Esophagus muscularis mucosa (tissue), 4 donors: ENCODE data around the gene SPRR5. TPM values are rescaled to one million over a fixed set of nuclear protein-coding genes. Genes with fewer than 3 reads are reported as not detected.

ENCODE experiments used
- DNase-seq: peaks from one replicate; pipeline ENCODE4 v3.0.0-alpha.2; 2017; ENCODE audit errors: extremely low spot score
- H3K27ac ChIP-seq, 4 donors: fragments of 200-600 bp; sonication (generic); replicated peaks in 1 of 4; 1 replicate in 3 of 4; 2 replicates in 1 of 4; pipeline ENCODE4 v1.5.1; 2016 to 2019; ENCODE audit warnings: mild to moderate bottlenecking in 1 of 4
- H3K27me3 ChIP-seq, 4 donors: fragments of 200-600 bp; sonication (generic); one replicate each; pipeline versions ENCODE4 v1.5.1 to v1.6.0; 2016 to 2019
- H3K36me3 ChIP-seq, 4 donors: fragments of 200-600 bp; sonication (generic); one replicate each; pipeline ENCODE4 v1.5.1; 2016 to 2019
- H3K4me1 ChIP-seq, 4 donors: fragments of 200-600 bp; sonication (generic); one replicate each; pipeline ENCODE4 v1.5.1; 2016 to 2019
- H3K4me3 ChIP-seq, 4 donors: fragments of 200-600 bp; sonication (generic); 1 replicate in 2 of 4; 2 replicates in 2 of 4; pipeline ENCODE4 v1.5.1; 2016 to 2019; ENCODE audit warnings: mild to moderate bottlenecking in 4 of 4, moderate library complexity in 1 of 4
- H3K9me3 ChIP-seq, 4 donors: fragments of 200-600 bp; sonication (generic); 1 replicate in 3 of 4; 2 replicates in 1 of 4; pipeline ENCODE4 v1.5.1; 2016 to 2019
- EP300 ChIP-seq: sonication (generic); formaldehyde crosslinking; IDR thresholded peaks from one replicate; pipeline ENCODE4 v1.6.1; 2017; ENCODE audit warnings: antibody characterized with exemption
- POLR2A ChIP-seq: fragments of 450-650 bp; IDR thresholded peaks from one replicate; pipeline ENCODE4 v1.6.1; 2017; ENCODE audit warnings: antibody characterized with exemption, moderate library complexity, mild to moderate bottlenecking, low read depth
- POLR2AphosphoS5 ChIP-seq, 2 donors: sonication (generic); formaldehyde crosslinking; IDR thresholded peaks; one replicate each; pipeline ENCODE4 v1.6.1; 2017; ENCODE audit warnings: antibody characterized with exemption in 2 of 2
- WGBS: methylation state at CpG from one replicate; pipeline ENCODE4 v1.1.5; 2018; 5-methylcytosine and 5-hydroxymethylcytosine counted together
- intact Hi-C: fragments of 100-400 bp; cut with DNase I; formaldehyde crosslinking; loops from one replicate; pipeline ENCODE4 v1.15.1; 2023
- total RNA-seq, 4 donors: library from RNA; depleted of rRNA; stranded (reverse); fragments of >200 nt; gene quantifications; one replicate each; pipeline versions ENCODE4 v1.1.0 to v1.2.1, GENCODE V29; 2016
- TF ChIP-seq, protein P1 (sequence below), 3 experiments: fragments of 200-600 bp in 2 of 3; fragments of 450-650 bp in 1 of 3; sonication (generic) in 2 of 3; IDR thresholded peaks; one replicate each; pipeline ENCODE4 v1.5.1; 2017 to 2019; ENCODE audit warnings: antibody characterized with exemption in 3 of 3, mild to moderate bottlenecking in 2 of 3, moderate library complexity in 1 of 3

The SPRR5 gene
- total RNA-seq, 4 donors from 2014 or later, result not detected

DNA sequence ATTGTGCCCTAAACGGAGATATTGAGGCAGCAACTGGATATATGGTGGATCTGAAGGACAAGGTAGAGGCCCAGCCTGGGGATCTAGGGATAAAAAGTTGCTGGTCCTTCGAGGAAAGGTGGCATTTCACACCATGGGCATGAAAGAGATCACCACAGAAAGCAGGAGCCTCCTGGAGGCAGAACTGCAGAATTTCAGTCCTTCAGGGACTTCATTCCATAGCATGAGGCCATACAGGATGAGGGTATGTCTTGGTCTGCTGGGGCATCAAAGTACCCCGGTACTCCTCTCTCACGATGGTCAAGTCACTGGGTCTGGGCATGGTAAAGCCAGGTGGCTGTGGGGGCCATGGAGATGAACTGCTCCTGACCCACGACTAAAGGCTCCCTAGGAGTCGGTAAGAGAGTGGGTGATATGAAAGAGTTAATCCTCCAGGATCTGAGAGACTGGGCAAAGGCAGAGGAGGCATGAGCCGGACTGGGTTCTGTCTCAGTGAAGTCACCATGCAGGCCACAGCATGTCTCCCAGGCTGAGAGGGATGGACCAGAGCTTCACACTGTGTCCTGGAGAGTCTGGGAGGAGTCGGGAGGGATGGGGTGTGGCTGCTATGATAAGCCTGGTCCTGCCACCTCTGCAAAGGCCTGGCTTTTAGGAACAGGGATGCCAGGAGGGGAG lies 5.8 kb upstream of the SPRR5 start:
- peak; percentile 77 for DNase-seq
- Histone ChIP-seq H3K4me1 (no peaks in the 10 kb centered on the region), H3K27ac (no peak overlapping the region), H3K36me3 (no peaks in the 10 kb centered on the region), H3K4me3 (no peak overlapping the region), H3K9me3 (no peaks in the 10 kb centered on the region), H3K27me3 (no peaks in the 10 kb centered on the region)
- 70% methylated on average over 7 of the region's 8 CpGs for WGBS
- TF ChIP-seq, protein P1, sequence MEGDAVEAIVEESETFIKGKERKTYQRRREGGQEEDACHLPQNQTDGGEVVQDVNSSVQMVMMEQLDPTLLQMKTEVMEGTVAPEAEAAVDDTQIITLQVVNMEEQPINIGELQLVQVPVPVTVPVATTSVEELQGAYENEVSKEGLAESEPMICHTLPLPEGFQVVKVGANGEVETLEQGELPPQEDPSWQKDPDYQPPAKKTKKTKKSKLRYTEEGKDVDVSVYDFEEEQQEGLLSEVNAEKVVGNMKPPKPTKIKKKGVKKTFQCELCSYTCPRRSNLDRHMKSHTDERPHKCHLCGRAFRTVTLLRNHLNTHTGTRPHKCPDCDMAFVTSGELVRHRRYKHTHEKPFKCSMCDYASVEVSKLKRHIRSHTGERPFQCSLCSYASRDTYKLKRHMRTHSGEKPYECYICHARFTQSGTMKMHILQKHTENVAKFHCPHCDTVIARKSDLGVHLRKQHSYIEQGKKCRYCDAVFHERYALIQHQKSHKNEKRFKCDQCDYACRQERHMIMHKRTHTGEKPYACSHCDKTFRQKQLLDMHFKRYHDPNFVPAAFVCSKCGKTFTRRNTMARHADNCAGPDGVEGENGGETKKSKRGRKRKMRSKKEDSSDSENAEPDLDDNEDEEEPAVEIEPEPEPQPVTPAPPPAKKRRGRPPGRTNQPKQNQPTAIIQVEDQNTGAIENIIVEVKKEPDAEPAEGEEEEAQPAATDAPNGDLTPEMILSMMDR (IDR thresholded peaks at IDR 0.05), result no peak
- no peak for TF ChIP-seq POLR2A
- no peak for TF ChIP-seq POLR2AphosphoS5 (IDR thresholded peaks at IDR 0.05)
- TF ChIP-seq EP300, result no peak
- intact Hi-C loops, result no loop called here

- intact Hi-C loops, result no loop called here
- 89% methylated on average over 2 of the region's 2 CpGs for WGBS
- no peak overlapping the region for H3K27ac ChIP-seq
- H3K27me3 ChIP-seq, result no peaks in the 10 kb centered on the region
- TF ChIP-seq POLR2A, result no peak
- no peak for TF ChIP-seq EP300
- TF ChIP-seq POLR2AphosphoS5 (IDR thresholded peaks at IDR 0.05), result no peak
- TF ChIP-seq, protein P1 (IDR thresholded peaks at IDR 0.05), result no peak
- no peaks in the 10 kb centered on the region for H3K9me3 ChIP-seq
- no peaks in the 10 kb centered on the region for H3K4me1 ChIP-seq
- no peak overlapping the region for H3K4me3 ChIP-seq
- DNase-seq, result peak; percentile 50
- no peaks in the 10 kb centered on the region for H3K36me3 ChIP-seq
Observed at GRCh38 chr1:152942161-152942560, 4.8 kb upstream of the SPRR5 start.

- no peak overlapping the region for H3K4me3 ChIP-seq
- H3K4me1 ChIP-seq, result no peaks in the 10 kb centered on the region
- WGBS, result 78% methylated on average over 3 of the region's 3 CpGs
- no peak overlapping the region for H3K27ac ChIP-seq
- no peaks in the 10 kb centered on the region for H3K9me3 ChIP-seq
- no peaks in the 10 kb centered on the region for H3K27me3 ChIP-seq
- TF ChIP-seq POLR2A (no peak), EP300 (no peak), POLR2AphosphoS5 (IDR thresholded peaks at IDR 0.05) (no peak)
- TF ChIP-seq, protein P1 (IDR thresholded peaks at IDR 0.05), result no peak
- H3K36me3 ChIP-seq, result no peaks in the 10 kb centered on the region
- intact Hi-C loops, result no loop called here
- no peak for DNase-seq
Observed at GRCh38 chr1:152946248-152946647, 758 bp upstream of the SPRR5 start.

DNA sequence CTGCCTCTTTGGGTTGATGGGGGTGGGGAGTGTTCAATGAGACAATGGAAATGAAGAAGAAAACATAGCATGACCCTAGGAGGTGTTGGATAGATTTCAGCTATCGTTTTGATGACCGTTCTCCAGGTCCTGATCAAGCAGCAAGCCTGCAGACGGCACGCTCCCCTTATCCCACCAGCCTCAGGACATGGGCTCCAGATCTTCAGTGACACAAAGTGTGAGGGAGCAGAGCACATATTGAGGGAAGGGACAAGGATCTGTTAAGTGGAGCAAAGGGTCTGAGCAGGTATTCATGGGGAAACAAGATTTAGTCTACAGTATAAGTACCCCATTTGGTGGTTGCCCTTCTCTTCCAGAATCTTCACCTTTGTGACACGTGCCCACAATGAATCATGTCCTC lies 4.7 kb downstream of the SPRR5 start:
- Histone ChIP-seq H3K9me3 (no peaks in the 10 kb centered on the region), H3K4me3 (no peak overlapping the region), H3K27me3 (no peaks in the 10 kb centered on the region), H3K36me3 (no peaks in the 10 kb centered on the region), H3K27ac (no peak overlapping the region), H3K4me1 (no peaks in the 10 kb centered on the region)
- DNase-seq, result no peak
- intact Hi-C loops, result no loop called here
- TF ChIP-seq EP300 (no peak), POLR2AphosphoS5 (IDR thresholded peaks at IDR 0.05) (no peak), POLR2A (no peak)
- TF ChIP-seq, protein P1 (IDR thresholded peaks at IDR 0.05), result no peak
- 72% methylated on average over 5 of the region's 5 CpGs for WGBS

DNA sequence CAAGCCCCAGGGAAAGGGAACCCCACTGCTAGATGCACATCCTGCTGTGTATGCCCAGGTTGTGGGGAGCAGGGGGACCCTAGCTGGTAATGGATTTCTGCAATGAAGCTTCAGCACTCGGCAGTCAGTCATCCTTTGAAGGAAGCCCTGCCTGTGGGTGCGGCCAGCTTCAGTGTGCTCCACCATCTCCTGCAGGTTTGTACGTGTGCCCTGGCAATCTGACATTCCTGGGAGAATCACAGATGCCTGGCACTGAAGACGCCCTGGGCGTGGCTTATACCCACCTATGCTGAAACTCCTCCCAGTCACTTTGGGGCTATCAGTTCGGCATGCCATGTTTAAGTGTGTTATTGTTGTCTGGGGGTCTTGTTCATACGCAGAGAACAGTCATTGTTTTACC lies 6.8 kb downstream of the SPRR5 start:
- intact Hi-C loops, result no loop called here
- no peaks in the 10 kb centered on the region for H3K4me1 ChIP-seq
- no peaks in the 10 kb centered on the region for H3K27me3 ChIP-seq
- DNase-seq, result no peak
- H3K4me3 ChIP-seq, result no peak overlapping the region
- no peak overlapping the region for H3K27ac ChIP-seq
- WGBS, result 36% methylated on average over 5 of the region's 7 CpGs
- H3K36me3 ChIP-seq, result no peaks in the 10 kb centered on the region
- no peaks in the 10 kb centered on the region for H3K9me3 ChIP-seq
- TF ChIP-seq, protein P1 (IDR thresholded peaks at IDR 0.05), result no peak
- TF ChIP-seq POLR2AphosphoS5 (IDR thresholded peaks at IDR 0.05) (no peak), POLR2A (no peak), EP300 (no peak)
